Renal cortex interstitium (tissue), 11 donors: Measurements from ENCODE around the gene S100A5. TPM values are rescaled to one million over a fixed set of nuclear protein-coding genes. Genes with fewer than 3 reads are reported as not detected.
"Not testable (repeated sequence)": the region's sequence is repeated elsewhere in the genome, so short reads cannot be mapped to it uniquely, and the experiment has no call there.

Source experiments
- DNase-seq, 11 donors: peaks; one replicate each; pipeline ENCODE4 v3.0.0-alpha.2; 2013; ENCODE audit warnings: low read depth in 9 of 11, low spot score in 4 of 11; ENCODE audit errors: extremely low read depth in 1 of 11
- polyA plus RNA-seq, 3 donors: library from polyadenylated mRNA; unstranded; fragments of 120-200 nt; gene quantifications; one replicate each; pipeline ENCODE4 v1.2.1, GENCODE V29; 2013; ENCODE audit not compliant: insufficient read length in 3 of 3

Gene S100A5
- polyA plus RNA-seq, 3 donors: 0.85 to 1.3 (median 1.2) TPM

DNA sequence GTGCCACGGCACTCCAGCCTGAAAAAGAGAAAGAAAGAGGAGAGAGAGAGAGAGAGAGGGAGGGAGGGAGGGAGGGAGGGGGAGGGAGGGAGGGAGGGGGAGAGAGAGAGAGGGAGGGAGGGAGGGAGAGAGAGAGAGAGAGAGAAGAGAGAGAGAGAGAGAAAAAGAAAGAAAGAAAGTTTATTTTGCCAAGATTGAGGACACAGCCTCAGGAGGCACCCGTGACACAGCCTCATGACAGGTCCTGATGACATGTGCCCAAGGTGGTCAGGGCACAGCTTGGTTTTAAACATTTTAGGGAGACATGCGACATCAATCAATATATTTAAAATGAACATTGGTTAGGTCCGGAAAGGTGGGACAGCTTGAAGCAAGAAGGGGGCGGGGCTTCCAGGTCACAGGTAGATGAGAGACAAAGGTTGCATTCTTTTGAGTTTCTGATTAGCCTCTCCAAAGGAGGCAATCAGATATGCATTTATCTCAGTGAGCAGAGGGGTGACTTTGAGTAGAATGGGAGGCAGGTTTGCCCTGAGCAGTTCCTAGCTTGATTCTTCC, 20.5 kb downstream of the S100A5 start:
- not testable (repeated sequence) for DNase-seq

DNA sequence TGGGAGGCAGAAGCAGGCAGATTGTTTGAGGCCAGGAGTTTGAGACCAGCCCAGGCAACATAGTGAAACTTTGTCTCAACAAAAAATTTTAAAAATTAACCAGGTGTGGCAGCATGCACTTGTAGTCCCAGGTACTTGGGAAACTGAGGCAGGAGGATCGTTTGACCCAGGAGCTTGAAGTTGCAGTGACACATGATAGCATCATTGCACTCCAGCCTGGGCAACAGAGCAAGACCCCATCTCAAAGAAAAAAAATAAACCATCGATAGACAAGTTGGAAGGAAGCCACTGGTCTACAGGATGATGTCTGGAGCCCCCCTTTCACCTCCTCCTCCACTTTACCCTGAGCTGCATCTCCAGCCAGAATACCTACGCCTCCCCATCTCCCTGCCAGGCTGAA, 21.5 kb downstream of the S100A5 start:
- no peak for DNase-seq

DNA sequence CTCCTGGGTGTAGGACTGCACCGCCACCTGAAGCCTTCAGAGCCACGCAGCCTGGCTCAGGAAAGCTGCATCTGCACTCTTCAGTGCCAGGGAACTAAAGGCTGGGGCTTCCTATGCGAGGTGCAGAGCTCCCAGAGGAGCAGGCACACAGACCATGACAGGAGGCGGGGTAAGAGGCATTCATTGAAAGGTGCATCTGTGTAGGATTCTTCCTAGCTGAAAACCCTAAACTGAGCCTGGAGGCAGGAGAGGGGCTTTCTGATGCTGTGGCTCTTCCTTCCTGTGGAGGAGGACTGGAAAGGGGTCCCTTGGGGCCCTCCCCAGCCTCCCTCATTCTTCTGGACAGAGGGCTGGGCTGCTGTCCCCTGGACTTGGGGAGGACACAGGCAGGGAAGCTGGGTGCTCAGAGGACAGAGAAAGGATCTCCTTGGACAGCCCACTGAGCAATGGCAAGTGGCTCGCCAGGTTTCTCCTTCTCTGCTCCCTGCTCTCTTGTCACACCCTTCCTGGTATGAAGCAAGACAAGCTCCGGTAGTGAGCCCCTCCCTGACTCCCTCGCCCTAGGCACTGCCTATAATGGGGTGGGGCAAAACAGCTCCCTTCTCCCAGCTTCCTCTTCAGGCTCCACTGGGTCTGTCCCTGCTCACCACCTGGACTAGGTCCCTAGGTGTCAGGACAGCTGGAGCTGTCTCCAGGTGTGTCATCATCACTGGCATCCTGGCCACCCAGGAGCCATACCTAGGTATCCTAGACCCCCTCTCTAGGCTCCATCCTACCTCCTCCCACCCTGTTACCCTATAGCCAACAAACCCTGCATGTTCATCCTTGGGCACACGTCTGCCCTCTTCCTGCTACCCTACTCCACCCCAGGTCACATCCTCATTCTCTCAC, 25.0 kb downstream of the S100A5 start:
- no peak for DNase-seq

DNA sequence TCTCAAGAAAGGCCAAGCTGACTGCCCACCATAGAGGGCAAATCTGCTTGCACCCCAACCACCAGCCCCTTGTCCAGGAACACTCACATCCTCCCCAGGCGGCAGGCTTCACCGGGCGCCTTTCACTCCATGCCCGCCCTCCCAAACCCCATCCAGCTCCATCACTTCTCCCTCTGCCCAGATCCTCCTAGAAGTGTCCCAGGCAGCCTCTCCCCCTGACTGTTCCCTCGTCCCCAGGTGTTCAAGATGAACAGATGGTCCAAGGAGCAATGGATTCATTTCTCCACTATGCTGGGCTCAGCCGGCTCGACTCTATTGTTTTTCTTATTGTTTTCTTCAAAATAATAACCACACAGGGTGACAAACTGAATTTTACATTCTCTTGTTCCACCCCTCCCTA, 27.1 kb downstream of the S100A5 start:
- no peak for DNase-seq

- DNase-seq: no peak
These were observed 27.7 kb downstream of the S100A5 start for GRCh38 chr1:153513023-153513422.

GRCh38 chr1:153510984-153511410, 29.7 kb downstream of the S100A5 start:
- DNase-seq: peak in 10 of 11 donors; percentile 54 to 76 (median 66)

DNA sequence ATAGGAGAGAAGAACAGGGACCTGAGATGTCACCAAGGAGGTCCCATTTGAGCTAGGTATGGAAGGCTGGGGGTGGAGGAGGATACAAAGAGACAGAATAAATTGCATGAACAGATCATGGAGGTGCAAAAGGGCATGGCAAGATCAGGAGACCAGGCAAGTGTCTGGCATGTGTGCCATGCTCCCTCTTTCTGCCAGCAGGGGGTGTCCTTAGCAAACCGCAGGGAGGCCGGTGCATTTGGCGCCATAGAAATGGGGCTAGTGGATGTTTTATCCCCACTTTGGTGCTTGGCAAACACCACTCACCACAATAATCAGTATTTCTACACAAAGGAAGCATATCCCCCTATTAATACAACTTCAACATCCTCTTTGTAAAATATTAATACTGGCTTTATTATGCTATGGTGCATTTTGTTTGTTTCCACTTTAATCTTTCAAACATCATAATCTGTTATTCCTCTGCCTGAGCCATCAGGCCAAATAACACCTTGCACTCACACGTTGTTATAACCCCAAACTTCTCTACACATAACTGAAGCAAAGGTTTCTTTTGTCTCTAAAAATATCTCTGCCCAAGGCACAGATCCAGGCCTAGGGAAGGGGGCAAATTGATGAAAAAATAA, 30.9 kb downstream of the S100A5 start:
- no peak for DNase-seq

GRCh38 chr1:153509036-153509435, 31.7 kb downstream of the S100A5 start:
- DNase-seq: no peak

- no peak for DNase-seq
These were observed 32.7 kb downstream of the S100A5 start for GRCh38 chr1:153507926-153508583.

DNA sequence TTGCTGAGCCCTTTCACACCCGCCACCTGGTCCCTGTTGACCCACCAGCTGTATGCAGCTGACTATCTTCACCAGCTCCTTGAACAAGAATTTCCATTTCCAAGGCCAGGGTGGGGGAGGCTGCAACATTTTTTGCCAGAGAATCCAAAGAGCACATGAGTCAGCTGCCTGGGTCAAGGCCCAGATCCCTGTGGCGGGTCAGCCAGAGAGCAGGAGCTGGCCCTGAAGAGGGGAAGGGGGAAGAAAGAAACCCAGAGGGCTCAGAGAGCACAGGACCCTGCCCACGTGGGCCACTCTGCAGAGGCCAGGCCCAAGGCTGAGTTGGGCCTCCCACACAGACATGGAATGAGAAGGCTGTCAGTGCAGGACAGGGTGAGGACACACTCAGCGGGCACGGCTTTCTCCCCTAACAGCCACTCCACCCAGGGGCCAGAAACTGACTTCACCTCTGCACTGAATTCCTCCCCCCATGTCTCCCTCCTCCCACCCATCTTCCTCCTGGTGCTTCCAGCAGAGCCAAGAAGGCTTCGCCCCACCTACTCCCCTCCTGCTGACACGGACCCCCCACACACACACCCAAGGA, 33.8 kb downstream of the S100A5 start:
- peak in 7 of 11 donors; percentile 29 to 81 (median 38) for DNase-seq

DNA sequence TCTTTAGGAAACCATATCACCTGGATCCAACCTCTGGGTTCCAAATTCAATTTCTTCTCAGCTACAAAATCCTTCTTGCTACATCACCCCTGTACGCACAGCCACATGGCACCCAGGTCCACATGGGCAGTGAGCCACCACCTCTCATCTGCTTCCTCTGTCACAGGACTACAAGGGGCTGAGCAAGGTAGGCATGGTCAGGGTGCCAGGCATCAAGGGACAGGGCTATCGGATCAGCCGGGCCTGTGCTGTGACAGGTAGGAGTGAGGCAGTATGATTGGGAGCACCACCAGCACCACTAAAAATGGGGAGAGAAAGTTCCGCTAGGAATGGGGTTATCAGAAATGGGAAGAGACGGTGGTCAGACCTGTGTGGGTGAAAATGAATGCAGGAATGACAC, 34.3 kb downstream of the S100A5 start:
- DNase-seq: no peak

- no peak for DNase-seq
These were observed 35.2 kb downstream of the S100A5 start for GRCh38 chr1:153505576-153505975.

- DNase-seq: no peak
These were observed 37.0 kb downstream of the S100A5 start for GRCh38 chr1:153503766-153504165.

GRCh38 chr1:153498746-153499145, 42.0 kb downstream of the S100A5 start:
- no peak for DNase-seq

DNA sequence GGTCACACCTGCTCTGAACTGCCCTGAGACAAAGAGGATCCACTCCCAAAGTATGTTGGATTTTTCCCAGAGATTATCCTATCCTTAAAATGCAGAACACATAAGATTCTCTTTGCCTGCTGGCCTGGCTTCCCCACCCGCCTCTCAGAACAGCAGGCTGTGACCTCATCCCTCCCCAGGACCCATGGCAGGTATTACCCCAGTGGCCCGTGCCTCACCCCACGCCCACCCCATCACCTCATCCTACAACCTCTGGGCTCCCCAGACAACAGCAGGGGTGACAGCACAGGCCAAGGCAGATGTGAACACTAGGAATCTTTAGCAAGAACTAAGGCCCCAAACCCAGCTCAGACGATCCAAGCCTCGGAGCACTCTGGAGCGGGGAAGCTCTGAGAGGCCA, 45.2 kb downstream of the S100A5 start:
- DNase-seq: no peak

DNA sequence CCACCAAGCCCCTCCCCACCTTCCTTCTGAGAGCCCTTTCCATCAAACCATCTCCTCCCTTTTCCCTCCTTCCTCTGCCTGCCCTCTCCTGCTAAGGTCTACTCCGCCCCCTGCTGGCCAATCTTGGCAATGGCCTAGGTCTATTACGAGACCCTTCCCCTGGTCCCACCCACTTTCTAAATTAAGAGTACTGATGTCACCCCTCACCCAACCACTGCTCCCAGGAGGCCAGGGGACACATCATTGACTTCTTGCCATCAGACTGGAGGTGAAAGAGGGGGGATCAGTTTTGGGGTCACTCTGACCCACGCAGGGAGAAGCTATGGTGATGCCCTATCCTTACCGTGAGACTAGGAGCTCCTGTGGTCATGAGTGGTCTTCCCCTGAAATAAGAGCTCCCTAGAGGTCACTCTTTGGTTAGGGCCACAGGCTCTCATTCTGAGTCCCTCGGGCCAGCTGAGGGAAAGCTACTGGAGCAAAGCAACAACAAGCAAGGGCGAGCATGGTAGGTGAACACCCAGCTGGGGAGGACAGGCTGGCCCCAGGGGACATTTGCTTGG, 45.7 kb downstream of the S100A5 start:
- peak in 9 of 11 donors; percentile 44 to 73 (median 64) for DNase-seq

- no peak for DNase-seq
These were observed 47.3 kb downstream of the S100A5 start for GRCh38 chr1:153493343-153493960.

DNA sequence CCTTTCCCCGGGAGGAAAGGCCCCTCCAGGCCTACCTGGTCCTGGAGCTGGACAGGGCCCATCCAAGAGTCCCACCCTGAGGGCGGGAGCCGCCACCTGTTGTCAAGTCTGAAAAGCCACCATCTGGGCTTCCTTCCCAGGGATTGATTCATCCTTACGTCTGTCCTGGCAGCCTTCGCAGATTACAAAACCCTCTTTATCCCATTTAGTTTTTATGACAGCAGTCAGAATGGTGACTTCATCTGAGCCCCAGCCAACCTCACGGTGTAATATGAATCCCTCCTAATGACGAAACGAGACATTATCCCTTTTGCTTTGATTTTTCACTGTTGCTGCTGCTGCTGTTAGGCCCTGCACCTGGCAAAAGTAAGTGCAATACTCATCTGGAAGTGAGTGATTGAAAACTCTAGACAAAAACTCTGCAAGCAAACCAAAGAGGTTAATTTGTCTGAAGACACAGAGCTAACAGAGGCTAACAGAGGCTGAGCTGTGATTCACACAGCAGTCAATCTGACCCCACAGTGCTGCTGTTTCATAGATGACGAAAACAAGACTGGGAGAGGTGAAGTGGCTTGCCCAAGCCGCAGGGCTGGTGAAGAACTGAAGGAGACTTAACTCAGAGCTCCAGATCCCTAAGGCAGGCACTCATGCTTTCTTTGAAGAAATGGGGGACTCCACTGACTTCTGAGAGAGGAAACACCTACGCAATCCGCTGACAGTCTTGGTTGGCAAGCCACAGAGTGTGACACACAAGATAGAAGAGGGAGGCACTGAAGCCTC, 50.3 kb downstream of the S100A5 start:
- DNase-seq: no peak
